Fibroblast of lung (primary cell): ENCODE results near the gene PLA2G7. TPM values are rescaled to one million over a fixed set of nuclear protein-coding genes. Genes with fewer than 3 reads are reported as not detected.

Source experiments
- DNase-seq, 2 donors: peaks; one replicate each; pipeline versions ENCODE4 v3.0.0 to v3.0.0-alpha.2; 2010; ENCODE audit warnings: low read depth in 2 of 2
- H2AFZ ChIP-seq: 2 replicates; pipeline ENCODE4 v1.5.1; 2012; ENCODE audit warnings: low read length, control low read depth, inconsistent platforms
- H3K27ac ChIP-seq: 2 replicates; pipeline ENCODE4 v1.5.1; 2011; ENCODE audit warnings: low read length, control low read depth; ENCODE audit not compliant: insufficient read depth
- H3K27me3 ChIP-seq: 2 replicates; pipeline ENCODE4 v1.5.1; 2011; ENCODE audit warnings: mild to moderate bottlenecking, low read length; ENCODE audit not compliant: control insufficient read depth, insufficient read depth
- H3K36me3 ChIP-seq: 2 replicates; pipeline ENCODE4 v1.5.1; 2011; ENCODE audit warnings: low read length; ENCODE audit not compliant: control insufficient read depth, insufficient read depth
- H3K4me1 ChIP-seq: 2 replicates; pipeline ENCODE4 v1.5.1; 2011; ENCODE audit warnings: low read length; ENCODE audit not compliant: control insufficient read depth, insufficient read depth; ENCODE audit errors: extremely low read depth
- H3K4me2 ChIP-seq: 2 replicates; pipeline ENCODE4 v1.5.1; 2011; ENCODE audit warnings: low read length, control low read depth; ENCODE audit not compliant: insufficient read depth; ENCODE audit errors: extremely low read depth
- H3K4me3 ChIP-seq, 4 experiments: fragments of 200-600 bp in 1 of 4; sonication (generic) in 1 of 4; replicated peaks in 1 of 4; 2 replicates each; pipeline ENCODE4 v1.5.1; 2011 to 2016; ENCODE audit warnings: low read length in 4 of 4, low read depth in 3 of 4, mild to moderate bottlenecking in 3 of 4, control low read depth in 2 of 4, inconsistent platforms in 1 of 4, mixed read lengths in 1 of 4; ENCODE audit not compliant: insufficient read depth in 1 of 4; ENCODE audit errors: control extremely low read depth in 1 of 4
- H3K79me2 ChIP-seq: 2 replicates; pipeline ENCODE4 v1.5.1; 2012; ENCODE audit warnings: mild to moderate bottlenecking, low read length, inconsistent platforms; ENCODE audit not compliant: control insufficient read depth, insufficient read depth
- H3K9ac ChIP-seq: 2 replicates; pipeline ENCODE4 v1.5.1; 2011; ENCODE audit warnings: mild to moderate bottlenecking, low read length, control low read depth; ENCODE audit not compliant: insufficient read depth
- H3K9me3 ChIP-seq: 2 replicates; pipeline ENCODE4 v1.5.1; 2012; ENCODE audit warnings: low read depth, low read length; ENCODE audit not compliant: control insufficient read depth, insufficient read depth
- H4K20me1 ChIP-seq: 2 replicates; pipeline ENCODE4 v1.5.1; 2011; ENCODE audit warnings: low read length; ENCODE audit not compliant: control insufficient read depth, insufficient read depth; ENCODE audit errors: extremely low read depth
- CTCF ChIP-seq, 2 donors: IDR thresholded peaks in 1 of 2; conservative IDR thresholded peaks in 1 of 2; 1 replicate in 1 of 2; 2 replicates in 1 of 2; pipeline ENCODE4 v1.5.1; 2011 to 2012; ENCODE audit warnings: low read length in 2 of 2, control low read depth in 1 of 2, inconsistent platforms in 1 of 2, low read depth in 1 of 2, mild to moderate bottlenecking in 1 of 2
- EZH2 ChIP-seq: IDR thresholded peaks from 2 replicates; pipeline ENCODE4 v1.5.1; 2012; ENCODE audit warnings: low read length, control low read depth, mild to moderate bottlenecking; ENCODE audit errors: missing control alignments
- polyA plus RNA-seq, 2 donors: library from polyadenylated mRNA; depleted of rRNA in 1 of 2; stranded (reverse) in 1 of 2; unstranded in 1 of 2; fragments of >200 nt; gene quantifications; 2 replicates each; pipeline ENCODE4 v1.2.1, GENCODE V29; 2011 to 2012; ENCODE audit warnings: missing spikeins in 1 of 2
- total RNA-seq: library from RNA; depleted of rRNA; stranded (reverse); fragments of >200 nt; gene quantifications from 2 replicates; pipeline ENCODE4 v1.2.1, GENCODE V29; 2014

Gene PLA2G7
- total and polyA plus RNA-seq, 2 donors (not counting 1 experiment from before 2014, with no cell fraction given) = not detected

GRCh38 chr6:46674410-46674809 lies 60.8 kb downstream of the PLA2G7 start:
- DNase-seq = no peak
- no peaks in the 10 kb centered on the region for H3K9me3 ChIP-seq

GRCh38 chr6:46667377-46667776 lies 67.8 kb downstream of the PLA2G7 start:
- Histone ChIP-seq H3K36me3 (no peaks in the 10 kb centered on the region), H4K20me1 (no peaks in the 10 kb centered on the region)

More at GRCh38 chr6:46674410-46674809, 60.8 kb downstream of the PLA2G7 start:
- Histone ChIP-seq H3K27ac (no peak overlapping the region), H3K4me3 (no peak overlapping the region), H4K20me1 (no peaks in the 10 kb centered on the region), H3K36me3 (no peaks in the 10 kb centered on the region), H3K79me2 (no peaks in the 10 kb centered on the region), H3K27me3 (no peaks in the 10 kb centered on the region), H3K4me1 (no peaks in the 10 kb centered on the region), H3K9ac (no peak overlapping the region), H2AFZ (no peak overlapping the region), H3K4me2 (no peak overlapping the region)
- TF ChIP-seq CTCF (conservative IDR thresholded peaks at IDR 0.05 in 1 of 2, IDR thresholded peaks at IDR 0.05 in 1 of 2; ENCODE audit: low read depth in 1 of 2, low read length in 2 of 2) (no peak), EZH2 (no peak)

GRCh38 chr6:46661483-46661882 lies 73.7 kb downstream of the PLA2G7 start:
- Histone ChIP-seq H3K27ac (no peak overlapping the region), H3K79me2 (no peaks in the 10 kb centered on the region), H3K4me2 (no peak overlapping the region), H4K20me1 (no peaks in the 10 kb centered on the region), H3K9me3 (no peaks in the 10 kb centered on the region), H3K4me1 (no peaks in the 10 kb centered on the region), H3K36me3 (no peaks in the 10 kb centered on the region), H3K27me3 (no peaks in the 10 kb centered on the region), H3K9ac (no peak overlapping the region), H3K4me3 (no peak overlapping the region), H2AFZ (no peak overlapping the region)
- TF ChIP-seq CTCF (conservative IDR thresholded peaks at IDR 0.05 in 1 of 2, IDR thresholded peaks at IDR 0.05 in 1 of 2; ENCODE audit: low read depth in 1 of 2, low read length in 2 of 2) = no peak
- no peak for DNase-seq

More at GRCh38 chr6:46667377-46667776, 67.8 kb downstream of the PLA2G7 start:
- DNase-seq = no peak
- Histone ChIP-seq H3K79me2 (no peaks in the 10 kb centered on the region), H3K27ac (no peak overlapping the region), H3K4me2 (no peak overlapping the region), H3K4me3 (no peak overlapping the region), H3K4me1 (no peaks in the 10 kb centered on the region), H3K9me3 (no peaks in the 10 kb centered on the region), H2AFZ (no peak overlapping the region), H3K27me3 (no peaks in the 10 kb centered on the region), H3K9ac (no peak overlapping the region)
- TF ChIP-seq CTCF (conservative IDR thresholded peaks at IDR 0.05 in 1 of 2, IDR thresholded peaks at IDR 0.05 in 1 of 2; ENCODE audit: low read depth in 1 of 2, low read length in 2 of 2) (no peak), EZH2 (no peak)
